PC-9 (cell line): ENCODE measurements around the gene SLC51A. TPM values are rescaled to one million over a fixed set of nuclear protein-coding genes. Genes with fewer than 3 reads are reported as not detected.
A peak's percentile ranks its signal among the peaks of the same experiment; 100 is the strongest.

Experiments used
- BruUV-seq: library from RNA; stranded (reverse); fragments of 400-500 nt; replicated peaks from 2 replicates; lab custom pipeline; 2021; lab: Mats Ljungman, UMichigan
- CTCF ChIA-PET: fragments of 300-600 bp; sonication (Branson Sonifier 250); formaldehyde crosslinking; loops from one replicate; lab custom pipeline; 2022; ENCODE audit warnings: antibody characterized with exemption; lab: Charles Lee
- POLR2A ChIA-PET: fragments of 300-600 bp; sonication (Branson Sonifier 250); formaldehyde crosslinking; loops from one replicate; lab custom pipeline; 2022; ENCODE audit warnings: antibody characterized with exemption; ENCODE audit not compliant: unreplicated experiment; lab: Charles Lee
- DNase-seq, 2 experiments: peaks; one replicate each; pipeline versions ENCODE4 v3.0.0 to v3.0.0-alpha.2; 2015 to 2022; ENCODE audit warnings: mixed read lengths in 1 of 2
- H2AFZ ChIP-seq: fragments of 200-600 bp; sonication (generic); 2 replicates; pipeline ENCODE4 v1.8.1; 2017; ENCODE audit warnings: antibody characterized with exemption
- H3F3A ChIP-seq: fragments of 200-600 bp; sonication (generic); 2 replicates; pipeline ENCODE4 v1.8.1; 2017; ENCODE audit warnings: antibody characterized with exemption, mild to moderate bottlenecking, low read depth; ENCODE audit not compliant: insufficient read depth
- H3K27ac ChIP-seq: fragments of 200-600 bp; sonication (generic); 2 replicates; pipeline ENCODE4 v1.6.1; 2016; ENCODE audit warnings: mixed run types
- H3K27me3 ChIP-seq: fragments of 200-600 bp; sonication (generic); 2 replicates; pipeline ENCODE4 v1.6.1; 2016; ENCODE audit warnings: low read depth, mixed run types; ENCODE audit not compliant: insufficient read depth
- H3K36me3 ChIP-seq: fragments of 200-600 bp; sonication (generic); 2 replicates; pipeline ENCODE4 v1.6.1; 2016; ENCODE audit warnings: low read depth, mixed run types
- H3K4me1 ChIP-seq: fragments of 200-600 bp; sonication (generic); replicated peaks from 2 replicates; pipeline ENCODE4 v1.6.1; 2016; ENCODE audit warnings: mixed run types; ENCODE audit not compliant: insufficient read depth
- H3K4me2 ChIP-seq: fragments of 200-600 bp; sonication (generic); 2 replicates; pipeline ENCODE4 v1.6.1; 2017; ENCODE audit warnings: mixed run types
- H3K4me3 ChIP-seq: fragments of 200-600 bp; sonication (generic); 2 replicates; pipeline ENCODE4 v1.6.1; 2016; ENCODE audit warnings: mixed run types
- H3K79me2 ChIP-seq: fragments of 200-600 bp; sonication (generic); 2 replicates; pipeline ENCODE4 v1.6.1; 2017; ENCODE audit warnings: low read depth, mixed run types
- H3K9me2 ChIP-seq: fragments of 200-600 bp; sonication (generic); 2 replicates; pipeline ENCODE4 v1.8.1; 2017; ENCODE audit warnings: mild to moderate bottlenecking; ENCODE audit not compliant: insufficient read depth
- H3K9me3 ChIP-seq: fragments of 200-600 bp; sonication (generic); 2 replicates; pipeline ENCODE4 v1.8.1; 2016; ENCODE audit warnings: low read depth; ENCODE audit not compliant: insufficient read depth
- H4K20me1 ChIP-seq: fragments of 200-600 bp; sonication (generic); 2 replicates; pipeline ENCODE4 v1.8.1; 2017; ENCODE audit not compliant: insufficient read depth
- CTCF ChIP-seq: fragments of 200-600 bp; sonication (generic); conservative IDR thresholded peaks from 2 replicates; pipeline ENCODE4 v1.6.1; 2017; ENCODE audit warnings: mixed run types, antibody characterized with exemption, mild to moderate bottlenecking, moderate library complexity
- EZH2 ChIP-seq: fragments of 200-600 bp; sonication (generic); IDR thresholded peaks from 2 replicates; pipeline ENCODE4 v1.8.0; 2017; ENCODE audit warnings: antibody characterized with exemption, low read depth
- intact Hi-C: fragments of 100-400 bp; cut with micrococcal nuclease; formaldehyde crosslinking; loops from one replicate; pipeline ENCODE4 v1.10.0; 2022; ENCODE audit not compliant: unreplicated experiment
- total RNA-seq: library from RNA; stranded (reverse); gene quantifications from 2 replicates; pipeline ENCODE4 v1.2.3, GENCODE V29; 2021

SLC51A gene
- total RNA-seq, 1 experiment from 2014 or later, result 10.3 TPM

- Histone ChIP-seq H3K9me3 (no peaks in the 10 kb centered on the region), H3K4me2 (no peak overlapping the region), H3K4me1 (peaks cover 13% of the 10 kb centered on the region), H3K27me3 (no peaks in the 10 kb centered on the region), H3F3A (peaks cover 3% of the 10 kb centered on the region; the same call in 1 of the 2 replicates), H4K20me1 (no peaks in the 10 kb centered on the region), H2AFZ (no peak overlapping the region), H3K9me2 (no peaks in the 10 kb centered on the region), H3K27ac (no peak overlapping the region), H3K4me3 (no peak overlapping the region), H3K36me3 (no peaks in the 10 kb centered on the region), H3K79me2 (no peaks in the 10 kb centered on the region)
- BruUV-seq, result no TSS peak
- CTCF ChIA-PET, result interaction anchor here (0.6 to 1.5 kb wide), 3 partner anchors 20 to 127 kb away, joined by 3 to 4 read pairs (median 3); no protein-coding TSS in a partner anchor
- DNase-seq, result peak in 1 of 2 experiments; percentile 28
- TF ChIP-seq CTCF (no peak), EZH2 (no peak)
- intact Hi-C loops, result loop anchor here (10.0 kb wide), 1 partner anchor 343 kb away; no protein-coding TSS in a partner anchor
- POLR2A ChIA-PET, result no interaction called here
These were observed 18.2 kb upstream of the SLC51A start for GRCh38 chr3:196198081-196198675.

GRCh38 chr3:196198771-196199753, 17.3 kb upstream of the SLC51A start:
- peaks cover 4% of the 10 kb centered on the region for H3K4me1 ChIP-seq
- POLR2A ChIA-PET, result interaction anchor here (0.7 kb wide), 1 partner anchor 91 kb away, joined by 3 read pairs; no protein-coding TSS in a partner anchor
- no peak overlapping the region for H2AFZ ChIP-seq
- TF ChIP-seq EZH2 (no peak), CTCF (peak; percentile 59)
- no peaks in the 10 kb centered on the region for H4K20me1 ChIP-seq
- CTCF ChIA-PET, result interaction anchor here (1.2 to 1.5 kb wide), 2 partner anchors 126 to 128 kb away, joined by 3 to 4 read pairs; no protein-coding TSS in a partner anchor
- no peaks in the 10 kb centered on the region; the same call in 1 of the 2 replicates for H3F3A ChIP-seq
- no peaks in the 10 kb centered on the region for H3K79me2 ChIP-seq
- H3K9me3 ChIP-seq, result no peaks in the 10 kb centered on the region
- no peaks in the 10 kb centered on the region for H3K27me3 ChIP-seq
- DNase-seq, result peak in 1 of 2 experiments; percentile 37
- no peaks in the 10 kb centered on the region for H3K36me3 ChIP-seq
- no peaks in the 10 kb centered on the region for H3K9me2 ChIP-seq
- intact Hi-C loops, result loop anchor here (10.0 kb wide), 1 partner anchor 344 kb away; no protein-coding TSS in a partner anchor
- no peak overlapping the region for H3K4me2 ChIP-seq
- H3K27ac ChIP-seq, result no peak overlapping the region
- no peak overlapping the region for H3K4me3 ChIP-seq
- BruUV-seq, result no TSS peak

GRCh38 chr3:196202516-196202970, 13.8 kb upstream of the SLC51A start:
- Histone ChIP-seq H3K4me2 (no peak overlapping the region), H3K36me3 (no peaks in the 10 kb centered on the region), H4K20me1 (no peaks in the 10 kb centered on the region), H2AFZ (no peak overlapping the region), H3K9me3 (no peaks in the 10 kb centered on the region), H3K4me1 (no peaks in the 10 kb centered on the region), H3K27ac (no peak overlapping the region), H3K9me2 (no peaks in the 10 kb centered on the region), H3K4me3 (no peak overlapping the region), H3K79me2 (no peaks in the 10 kb centered on the region), H3F3A (peaks cover 22% of the 10 kb centered on the region), H3K27me3 (no peaks in the 10 kb centered on the region)
- ChIA-PET POLR2A (no interaction called here), CTCF (no interaction called here)
- no peak for DNase-seq
- TF ChIP-seq EZH2, result no peak
- TF ChIP-seq CTCF, result no peak
- BruUV-seq, result no TSS peak
- intact Hi-C loops, result no loop called here
